GM23338 (cell line): ENCODE data around the gene SSB. TPM values are rescaled to one million over a fixed set of nuclear protein-coding genes. Genes with fewer than 3 reads are reported as not detected.

ENCODE experiments used
- ATAC-seq: fragments of 200-7000 bp; cut with Tn5 transposase; 3 replicates; pipeline ENCODE4 v1.9.1; 2020
- DNase-seq: peaks from one replicate; pipeline ENCODE4 v3.0.0-alpha.2; 2015; ENCODE audit warnings: low spot score
- H2AFZ ChIP-seq: fragments of 200-600 bp; sonication (generic); 2 replicates; pipeline ENCODE4 v1.8.0; 2016; ENCODE audit warnings: antibody characterized with exemption, mild to moderate bottlenecking, moderate library complexity
- H3F3A ChIP-seq: fragments of 200-600 bp; sonication (generic); replicated peaks from 2 replicates; pipeline ENCODE4 v1.8.0; 2017; ENCODE audit warnings: antibody characterized with exemption, mixed run types, low read depth
- H3K27ac ChIP-seq: fragments of 200-600 bp; sonication (generic); 2 replicates; pipeline ENCODE4 v1.6.1; 2016; ENCODE audit warnings: low read depth
- H3K27me3 ChIP-seq: fragments of 200-600 bp; sonication (generic); 2 replicates; pipeline ENCODE4 v1.8.0; 2016; ENCODE audit warnings: mild to moderate bottlenecking, mixed run types, moderate library complexity; ENCODE audit not compliant: insufficient read depth
- H3K36me3 ChIP-seq: fragments of 200-600 bp; sonication (generic); 2 replicates; pipeline ENCODE4 v1.8.0; 2016; ENCODE audit warnings: mild to moderate bottlenecking; ENCODE audit not compliant: insufficient read depth
- H3K4me1 ChIP-seq: fragments of 200-600 bp; sonication (generic); 2 replicates; pipeline ENCODE4 v1.8.0; 2016; ENCODE audit warnings: mild to moderate bottlenecking, moderate library complexity; ENCODE audit not compliant: insufficient read depth
- H3K4me2 ChIP-seq: fragments of 200-600 bp; sonication (generic); 2 replicates; pipeline ENCODE4 v1.7.1; 2017; ENCODE audit warnings: mixed run types
- H3K4me3 ChIP-seq: fragments of 200-600 bp; sonication (generic); 2 replicates; pipeline ENCODE4 v1.6.1; 2016; ENCODE audit warnings: mixed run types
- H3K79me2 ChIP-seq: fragments of 200-600 bp; sonication (generic); replicated peaks from 2 replicates; pipeline ENCODE4 v1.8.0; 2017; ENCODE audit warnings: mild to moderate bottlenecking; ENCODE audit not compliant: insufficient read depth
- H3K9me2 ChIP-seq: fragments of 200-600 bp; sonication (generic); 2 replicates; pipeline ENCODE4 v1.8.0; 2017; ENCODE audit not compliant: insufficient read depth
- H4K20me1 ChIP-seq: fragments of 200-600 bp; sonication (generic); replicated peaks from 2 replicates; pipeline ENCODE4 v1.8.0; 2017; ENCODE audit warnings: mild to moderate bottlenecking; ENCODE audit not compliant: insufficient read depth
- H3K27ac Mint-ChIP-seq: 2 replicates; pipeline ENCODE4 v1.8.0; 2020; ENCODE audit warnings: inconsistent platforms, mild to moderate bottlenecking, moderate library complexity, mixed read lengths
- H3K27me3 Mint-ChIP-seq: 3 replicates; pipeline ENCODE4 v1.8.0; 2022; ENCODE audit warnings: low read depth, mild to moderate bottlenecking, moderate library complexity, mixed read lengths, inconsistent platforms; ENCODE audit not compliant: insufficient read depth, poor library complexity
- H3K36me3 Mint-ChIP-seq: 3 replicates; pipeline ENCODE4 v1.8.0; 2021; ENCODE audit warnings: low read depth, mild to moderate bottlenecking, inconsistent platforms, moderate library complexity, mixed read lengths
- H3K4me1 Mint-ChIP-seq: 3 replicates; pipeline ENCODE4 v1.8.0; 2020; ENCODE audit warnings: mild to moderate bottlenecking, inconsistent platforms, mixed read lengths
- H3K4me3 Mint-ChIP-seq: 3 replicates; pipeline ENCODE4 v1.8.0; 2021; ENCODE audit warnings: moderate library complexity, mild to moderate bottlenecking, inconsistent platforms, mixed read lengths
- H3K9me3 Mint-ChIP-seq: 3 replicates; pipeline ENCODE4 v1.8.0; 2020; ENCODE audit warnings: moderate library complexity, mild to moderate bottlenecking, inconsistent platforms, mixed read lengths
- CREB1 ChIP-seq: fragments of 250-450 bp; sonication (Bioruptor Pico); IDR thresholded peaks from 2 replicates; pipeline ENCODE4 v1.5.0; 2020; ENCODE audit warnings: low read depth, mild to moderate bottlenecking, moderate library complexity
- EZH2 ChIP-seq: fragments of 200-600 bp; sonication (generic); IDR thresholded peaks from one replicate; pipeline ENCODE4 v1.8.0; 2017; ENCODE audit warnings: antibody characterized with exemption, mild to moderate bottlenecking, low read depth; ENCODE audit not compliant: unreplicated experiment
- EZH2phosphoT487 ChIP-seq: fragments of 200-600 bp; sonication (generic); IDR thresholded peaks from one replicate; pipeline ENCODE4 v1.8.1; 2018; ENCODE audit warnings: antibody characterized with exemption; ENCODE audit not compliant: unreplicated experiment
- JUNB ChIP-seq: IDR thresholded peaks from one replicate; pipeline ENCODE4 v1.6.1; 2016; ENCODE audit warnings: antibody characterized with exemption; ENCODE audit not compliant: unreplicated experiment
- NANOG ChIP-seq: IDR thresholded peaks from 2 replicates; pipeline ENCODE4 v1.6.1; 2016; ENCODE audit warnings: antibody characterized with exemption, borderline replicate concordance
- POLR2AphosphoS5 ChIP-seq: IDR thresholded peaks from 2 replicates; pipeline ENCODE4 v1.6.1; 2016; ENCODE audit warnings: antibody characterized with exemption, low read depth
- STAT1 ChIP-seq: IDR thresholded peaks from one replicate; pipeline ENCODE4 v1.6.1; 2016; ENCODE audit warnings: antibody characterized with exemption; ENCODE audit not compliant: unreplicated experiment
- ZNF114 ChIP-seq: fragments of 250-450 bp; sonication (Bioruptor Pico); IDR thresholded peaks from 2 replicates; pipeline ENCODE4 v1.5.0; 2020; ENCODE audit warnings: mild to moderate bottlenecking, moderate library complexity
- ZNF331 ChIP-seq: fragments of 250-450 bp; sonication (Bioruptor Pico); IDR thresholded peaks from 2 replicates; pipeline ENCODE4 v1.5.0; 2020; ENCODE audit warnings: low read depth, mild to moderate bottlenecking, moderate library complexity
- polyA plus RNA-seq: library from polyadenylated mRNA; unstranded; fragments of >200 nt; fragmentation: Nextera tagmentation; extraction: Ambion mirVana; gene quantifications from 2 replicates; pipeline ENCODE4 v1.2.1, GENCODE V29; 2016
- total RNA-seq: library from RNA; depleted of rRNA; stranded (reverse); fragments of >200 nt; shearing (Covaris generic); gene quantifications from 2 replicates; pipeline ENCODE4 v1.2.3, GENCODE V29; 2014
- TF ChIP-seq, protein P1 (sequence below): IDR thresholded peaks from 2 replicates; pipeline ENCODE4 v1.6.1; 2016; ENCODE audit warnings: antibody characterized with exemption
- TF ChIP-seq, protein P2 (sequence below): IDR thresholded peaks from one replicate; pipeline ENCODE4 v1.6.1; 2018; ENCODE audit warnings: antibody characterized with exemption; ENCODE audit not compliant: unreplicated experiment
- TF ChIP-seq, protein P3 (sequence below), 2 experiments: fragments of 200-600 bp in 1 of 2; sonication (generic) in 1 of 2; conservative IDR thresholded peaks; 2 replicates each; pipeline versions ENCODE4 v1.5.1 to v1.6.1; 2016 to 2017; ENCODE audit warnings: antibody characterized with exemption in 2 of 2, low read depth in 2 of 2, mild to moderate bottlenecking in 2 of 2, moderate library complexity in 1 of 2
- TF ChIP-seq, protein P4 (sequence below): fragments of 250-450 bp; sonication (Bioruptor Pico); IDR thresholded peaks from 2 replicates; pipeline ENCODE4 v1.5.0; 2020; ENCODE audit warnings: mild to moderate bottlenecking, moderate library complexity

SSB gene
- total and polyA plus RNA-seq, 2 experiments from 2014 or later, result 246 to 1,104 TPM

DNA sequence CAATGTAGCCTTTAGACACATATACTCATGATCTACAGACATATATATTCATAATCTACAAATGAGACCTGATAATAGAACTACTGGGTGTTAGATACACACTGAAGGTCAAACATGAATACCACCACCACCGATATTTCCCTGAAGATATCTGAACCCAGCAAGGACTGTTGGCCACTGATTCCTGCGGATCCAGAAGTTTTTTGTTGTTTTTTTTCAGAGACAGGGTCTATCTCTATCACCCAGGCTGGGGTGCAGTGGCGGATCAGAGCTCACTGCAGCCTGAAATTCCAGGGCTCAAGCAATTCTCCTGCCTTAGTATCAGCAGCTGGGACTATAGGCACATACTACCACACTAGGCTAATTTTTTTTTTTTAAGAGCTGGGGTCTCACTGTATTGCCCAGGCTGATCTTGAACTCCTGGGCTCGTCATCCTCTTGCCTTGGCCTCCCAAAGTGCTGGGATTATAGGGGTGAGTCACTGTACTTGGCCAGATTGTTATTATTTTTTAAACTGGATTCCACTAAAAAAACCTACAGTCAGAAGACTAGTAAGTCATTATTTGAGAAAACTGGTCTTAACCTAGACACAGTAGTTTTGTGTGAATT lies 24.2 kb downstream of the SSB start:
- peak overlapping the region; percentile 80; the same call in 1 of the 2 replicates for H3K4me3 ChIP-seq
- no peaks in the 10 kb centered on the region for H4K20me1 ChIP-seq
- Mint-ChIP-seq H3K27me3 (peaks cover 12% of the 10 kb centered on the region), H3K4me3 (peak overlapping the region; percentile 61), H3K36me3 (peaks cover 32% of the 10 kb centered on the region), H3K27ac (no peak overlapping the region), H3K4me1 (peaks cover 13% of the 10 kb centered on the region), H3K9me3 (no peaks in the 10 kb centered on the region; the same call in 2 of the 3 replicates)
- H3K4me1 ChIP-seq, result peaks cover 9% of the 10 kb centered on the region; the same call in 1 of the 2 replicates
- TF ChIP-seq, protein P1, sequence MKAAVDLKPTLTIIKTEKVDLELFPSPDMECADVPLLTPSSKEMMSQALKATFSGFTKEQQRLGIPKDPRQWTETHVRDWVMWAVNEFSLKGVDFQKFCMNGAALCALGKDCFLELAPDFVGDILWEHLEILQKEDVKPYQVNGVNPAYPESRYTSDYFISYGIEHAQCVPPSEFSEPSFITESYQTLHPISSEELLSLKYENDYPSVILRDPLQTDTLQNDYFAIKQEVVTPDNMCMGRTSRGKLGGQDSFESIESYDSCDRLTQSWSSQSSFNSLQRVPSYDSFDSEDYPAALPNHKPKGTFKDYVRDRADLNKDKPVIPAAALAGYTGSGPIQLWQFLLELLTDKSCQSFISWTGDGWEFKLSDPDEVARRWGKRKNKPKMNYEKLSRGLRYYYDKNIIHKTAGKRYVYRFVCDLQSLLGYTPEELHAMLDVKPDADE, result no peak
- no peak for TF ChIP-seq EZH2phosphoT487
- TF ChIP-seq STAT1, result no peak
- TF ChIP-seq, protein P2, sequence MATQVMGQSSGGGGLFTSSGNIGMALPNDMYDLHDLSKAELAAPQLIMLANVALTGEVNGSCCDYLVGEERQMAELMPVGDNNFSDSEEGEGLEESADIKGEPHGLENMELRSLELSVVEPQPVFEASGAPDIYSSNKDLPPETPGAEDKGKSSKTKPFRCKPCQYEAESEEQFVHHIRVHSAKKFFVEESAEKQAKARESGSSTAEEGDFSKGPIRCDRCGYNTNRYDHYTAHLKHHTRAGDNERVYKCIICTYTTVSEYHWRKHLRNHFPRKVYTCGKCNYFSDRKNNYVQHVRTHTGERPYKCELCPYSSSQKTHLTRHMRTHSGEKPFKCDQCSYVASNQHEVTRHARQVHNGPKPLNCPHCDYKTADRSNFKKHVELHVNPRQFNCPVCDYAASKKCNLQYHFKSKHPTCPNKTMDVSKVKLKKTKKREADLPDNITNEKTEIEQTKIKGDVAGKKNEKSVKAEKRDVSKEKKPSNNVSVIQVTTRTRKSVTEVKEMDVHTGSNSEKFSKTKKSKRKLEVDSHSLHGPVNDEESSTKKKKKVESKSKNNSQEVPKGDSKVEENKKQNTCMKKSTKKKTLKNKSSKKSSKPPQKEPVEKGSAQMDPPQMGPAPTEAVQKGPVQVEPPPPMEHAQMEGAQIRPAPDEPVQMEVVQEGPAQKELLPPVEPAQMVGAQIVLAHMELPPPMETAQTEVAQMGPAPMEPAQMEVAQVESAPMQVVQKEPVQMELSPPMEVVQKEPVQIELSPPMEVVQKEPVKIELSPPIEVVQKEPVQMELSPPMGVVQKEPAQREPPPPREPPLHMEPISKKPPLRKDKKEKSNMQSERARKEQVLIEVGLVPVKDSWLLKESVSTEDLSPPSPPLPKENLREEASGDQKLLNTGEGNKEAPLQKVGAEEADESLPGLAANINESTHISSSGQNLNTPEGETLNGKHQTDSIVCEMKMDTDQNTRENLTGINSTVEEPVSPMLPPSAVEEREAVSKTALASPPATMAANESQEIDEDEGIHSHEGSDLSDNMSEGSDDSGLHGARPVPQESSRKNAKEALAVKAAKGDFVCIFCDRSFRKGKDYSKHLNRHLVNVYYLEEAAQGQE, result no peak
- no peak for TF ChIP-seq POLR2AphosphoS5
- TF ChIP-seq NANOG, result no peak
- TF ChIP-seq ZNF331 (CRISPR knock-in tag), result no peak
- TF ChIP-seq EZH2, result no peak
- TF ChIP-seq, protein P3, sequence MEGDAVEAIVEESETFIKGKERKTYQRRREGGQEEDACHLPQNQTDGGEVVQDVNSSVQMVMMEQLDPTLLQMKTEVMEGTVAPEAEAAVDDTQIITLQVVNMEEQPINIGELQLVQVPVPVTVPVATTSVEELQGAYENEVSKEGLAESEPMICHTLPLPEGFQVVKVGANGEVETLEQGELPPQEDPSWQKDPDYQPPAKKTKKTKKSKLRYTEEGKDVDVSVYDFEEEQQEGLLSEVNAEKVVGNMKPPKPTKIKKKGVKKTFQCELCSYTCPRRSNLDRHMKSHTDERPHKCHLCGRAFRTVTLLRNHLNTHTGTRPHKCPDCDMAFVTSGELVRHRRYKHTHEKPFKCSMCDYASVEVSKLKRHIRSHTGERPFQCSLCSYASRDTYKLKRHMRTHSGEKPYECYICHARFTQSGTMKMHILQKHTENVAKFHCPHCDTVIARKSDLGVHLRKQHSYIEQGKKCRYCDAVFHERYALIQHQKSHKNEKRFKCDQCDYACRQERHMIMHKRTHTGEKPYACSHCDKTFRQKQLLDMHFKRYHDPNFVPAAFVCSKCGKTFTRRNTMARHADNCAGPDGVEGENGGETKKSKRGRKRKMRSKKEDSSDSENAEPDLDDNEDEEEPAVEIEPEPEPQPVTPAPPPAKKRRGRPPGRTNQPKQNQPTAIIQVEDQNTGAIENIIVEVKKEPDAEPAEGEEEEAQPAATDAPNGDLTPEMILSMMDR (conservative IDR thresholded peaks at IDR 0.05; ENCODE audit: low read depth in 2 of 2), result no peak
- TF ChIP-seq JUNB, result no peak
- no peak for TF ChIP-seq CREB1 (CRISPR knock-in tag)
- TF ChIP-seq, protein P4, sequence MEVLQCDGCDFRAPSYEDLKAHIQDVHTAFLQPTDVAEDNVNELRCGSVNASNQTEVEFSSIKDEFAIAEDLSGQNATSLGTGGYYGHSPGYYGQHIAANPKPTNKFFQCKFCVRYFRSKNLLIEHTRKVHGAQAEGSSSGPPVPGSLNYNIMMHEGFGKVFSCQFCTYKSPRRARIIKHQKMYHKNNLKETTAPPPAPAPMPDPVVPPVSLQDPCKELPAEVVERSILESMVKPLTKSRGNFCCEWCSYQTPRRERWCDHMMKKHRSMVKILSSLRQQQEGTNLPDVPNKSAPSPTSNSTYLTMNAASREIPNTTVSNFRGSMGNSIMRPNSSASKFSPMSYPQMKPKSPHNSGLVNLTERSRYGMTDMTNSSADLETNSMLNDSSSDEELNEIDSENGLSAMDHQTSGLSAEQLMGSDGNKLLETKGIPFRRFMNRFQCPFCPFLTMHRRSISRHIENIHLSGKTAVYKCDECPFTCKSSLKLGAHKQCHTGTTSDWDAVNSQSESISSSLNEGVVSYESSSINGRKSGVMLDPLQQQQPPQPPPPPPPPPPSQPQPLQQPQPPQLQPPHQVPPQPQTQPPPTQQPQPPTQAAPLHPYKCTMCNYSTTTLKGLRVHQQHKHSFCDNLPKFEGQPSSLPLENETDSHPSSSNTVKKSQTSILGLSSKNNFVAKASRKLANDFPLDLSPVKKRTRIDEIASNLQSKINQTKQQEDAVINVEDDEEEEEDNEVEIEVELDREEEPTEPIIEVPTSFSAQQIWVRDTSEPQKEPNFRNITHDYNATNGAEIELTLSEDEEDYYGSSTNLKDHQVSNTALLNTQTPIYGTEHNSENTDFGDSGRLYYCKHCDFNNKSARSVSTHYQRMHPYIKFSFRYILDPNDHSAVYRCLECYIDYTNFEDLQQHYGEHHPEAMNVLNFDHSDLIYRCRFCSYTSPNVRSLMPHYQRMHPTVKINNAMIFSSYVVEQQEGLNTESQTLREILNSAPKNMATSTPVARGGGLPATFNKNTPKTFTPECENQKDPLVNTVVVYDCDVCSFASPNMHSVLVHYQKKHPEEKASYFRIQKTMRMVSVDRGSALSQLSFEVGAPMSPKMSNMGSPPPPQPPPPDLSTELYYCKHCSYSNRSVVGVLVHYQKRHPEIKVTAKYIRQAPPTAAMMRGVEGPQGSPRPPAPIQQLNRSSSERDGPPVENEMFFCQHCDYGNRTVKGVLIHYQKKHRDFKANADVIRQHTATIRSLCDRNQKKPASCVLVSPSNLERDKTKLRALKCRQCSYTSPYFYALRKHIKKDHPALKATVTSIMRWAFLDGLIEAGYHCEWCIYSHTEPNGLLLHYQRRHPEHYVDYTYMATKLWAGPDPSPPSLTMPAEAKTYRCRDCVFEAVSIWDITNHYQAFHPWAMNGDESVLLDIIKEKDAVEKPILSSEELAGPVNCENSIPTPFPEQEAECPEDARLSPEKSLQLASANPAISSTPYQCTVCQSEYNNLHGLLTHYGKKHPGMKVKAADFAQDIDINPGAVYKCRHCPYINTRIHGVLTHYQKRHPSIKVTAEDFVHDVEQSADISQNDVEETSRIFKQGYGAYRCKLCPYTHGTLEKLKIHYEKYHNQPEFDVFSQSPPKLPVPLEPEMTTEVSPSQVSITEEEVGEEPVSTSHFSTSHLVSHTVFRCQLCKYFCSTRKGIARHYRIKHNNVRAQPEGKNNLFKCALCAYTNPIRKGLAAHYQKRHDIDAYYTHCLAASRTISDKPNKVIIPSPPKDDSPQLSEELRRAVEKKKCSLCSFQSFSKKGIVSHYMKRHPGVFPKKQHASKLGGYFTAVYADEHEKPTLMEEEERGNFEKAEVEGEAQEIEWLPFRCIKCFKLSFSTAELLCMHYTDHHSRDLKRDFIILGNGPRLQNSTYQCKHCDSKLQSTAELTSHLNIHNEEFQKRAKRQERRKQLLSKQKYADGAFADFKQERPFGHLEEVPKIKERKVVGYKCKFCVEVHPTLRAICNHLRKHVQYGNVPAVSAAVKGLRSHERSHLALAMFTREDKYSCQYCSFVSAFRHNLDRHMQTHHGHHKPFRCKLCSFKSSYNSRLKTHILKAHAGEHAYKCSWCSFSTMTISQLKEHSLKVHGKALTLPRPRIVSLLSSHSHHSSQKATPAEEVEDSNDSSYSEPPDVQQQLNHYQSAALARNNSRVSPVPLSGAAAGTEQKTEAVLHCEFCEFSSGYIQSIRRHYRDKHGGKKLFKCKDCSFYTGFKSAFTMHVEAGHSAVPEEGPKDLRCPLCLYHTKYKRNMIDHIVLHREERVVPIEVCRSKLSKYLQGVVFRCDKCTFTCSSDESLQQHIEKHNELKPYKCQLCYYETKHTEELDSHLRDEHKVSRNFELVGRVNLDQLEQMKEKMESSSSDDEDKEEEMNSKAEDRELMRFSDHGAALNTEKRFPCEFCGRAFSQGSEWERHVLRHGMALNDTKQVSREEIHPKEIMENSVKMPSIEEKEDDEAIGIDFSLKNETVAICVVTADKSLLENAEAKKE (CRISPR knock-in tag), result no peak
- no peak for TF ChIP-seq ZNF114
- DNase-seq (no peak), ATAC-seq (no peak)
- no peaks in the 10 kb centered on the region for H3F3A ChIP-seq
- no peaks in the 10 kb centered on the region; the same call in 1 of the 2 replicates for H3K27me3 ChIP-seq
- H3K27ac ChIP-seq, result no peak overlapping the region
- H3K9me2 ChIP-seq, result no peaks in the 10 kb centered on the region
- H3K36me3 ChIP-seq, result 0 out of 2 replicates have a peak, but pooled peaks cover 6% of the 10 kb centered on the region
- H2AFZ ChIP-seq, result no peak overlapping the region
- H3K79me2 ChIP-seq, result peaks cover 29% of the 10 kb centered on the region
- H3K4me2 ChIP-seq, result peak overlapping the region; percentile 23; the same call in 1 of the 2 replicates
